HG03025 (cell line): ENCODE data around the gene SLC6A7.
"Not testable (repeated sequence)": the region's sequence is repeated elsewhere in the genome, so short reads cannot be mapped to it uniquely, and the experiment has no call there.

ENCODE experiments used
- ATAC-seq: cut with Tn5 transposase; IDR thresholded peaks from one replicate; pipeline ENCODE4 v1.9.1; 2021; ENCODE audit warnings: mild to moderate bottlenecking, moderate library complexity; ENCODE audit not compliant: unreplicated experiment, low FRiP score

SLC6A7 gene

GRCh38 chr5:150236981-150237754 lies 47.3 kb downstream of the SLC6A7 start:
- ATAC-seq, result no peak

- no peak for ATAC-seq
Observed at GRCh38 chr5:150238646-150239045, 48.8 kb downstream of the SLC6A7 start.

GRCh38 chr5:150239099-150239793 lies 49.4 kb downstream of the SLC6A7 start:
- no peak for ATAC-seq

GRCh38 chr5:150239794-150240122 lies 49.9 kb downstream of the SLC6A7 start:
- ATAC-seq, result no peak

GRCh38 chr5:150241298-150242160 lies 51.7 kb downstream of the SLC6A7 start:
- ATAC-seq, result no peak

- ATAC-seq, result no peak
Observed at GRCh38 chr5:150242251-150242894, 52.5 kb downstream of the SLC6A7 start.

- ATAC-seq, result no peak
Observed at GRCh38 chr5:150243590-150243989, 53.7 kb downstream of the SLC6A7 start.

- ATAC-seq, result no peak
Observed at GRCh38 chr5:150244209-150244608, 54.3 kb downstream of the SLC6A7 start.

- no peak for ATAC-seq
Observed at GRCh38 chr5:150245111-150245789, 55.4 kb downstream of the SLC6A7 start.

GRCh38 chr5:150245808-150246207 lies 55.9 kb downstream of the SLC6A7 start:
- ATAC-seq, result no peak

- no peak for ATAC-seq
Observed at GRCh38 chr5:150246429-150246828, 56.6 kb downstream of the SLC6A7 start.

GRCh38 chr5:150246835-150247234 lies 57.0 kb downstream of the SLC6A7 start:
- ATAC-seq, result no peak

- ATAC-seq, result no peak
Observed at GRCh38 chr5:150247726-150248125, 57.9 kb downstream of the SLC6A7 start.

- not testable (repeated sequence) for ATAC-seq
Observed at GRCh38 chr5:150248493-150248892, 58.6 kb downstream of the SLC6A7 start.

- ATAC-seq, result no peak
Observed at GRCh38 chr5:150248946-150249345, 59.1 kb downstream of the SLC6A7 start.

- ATAC-seq, result no peak
Observed at GRCh38 chr5:150249744-150250143, 59.9 kb downstream of the SLC6A7 start.

GRCh38 chr5:150251504-150251903 lies 61.6 kb downstream of the SLC6A7 start:
- no peak for ATAC-seq

- ATAC-seq, result no peak
Observed at GRCh38 chr5:150252489-150252888, 62.6 kb downstream of the SLC6A7 start.

GRCh38 chr5:150253416-150254208 lies 63.8 kb downstream of the SLC6A7 start:
- ATAC-seq, result no peak
